Bone marrow (tissue), 2 donors: ENCODE data around the gene SRP9.
A peak's percentile ranks its signal among the peaks of the same experiment; 100 is the strongest.
"Not testable (repeated sequence)": the region's sequence is repeated elsewhere in the genome, so short reads cannot be mapped to it uniquely, and the experiment has no call there.

Experiments
- DNase-seq, 2 donors: peaks; one replicate each; lab custom pipeline; 2025; lab: John Stamatoyannopoulos, UW

Gene SRP9

GRCh38 chr1:225776294-225776693 lies 1.3 kb upstream of the SRP9 start:
- no peak for DNase-seq

GRCh38 chr1:225777058-225777582 lies 506 bp upstream of the SRP9 start:
- no peak for DNase-seq

GRCh38 chr1:225778337-225778669 lies 677 bp downstream of the SRP9 start:
- DNase-seq, result no peak

DNA sequence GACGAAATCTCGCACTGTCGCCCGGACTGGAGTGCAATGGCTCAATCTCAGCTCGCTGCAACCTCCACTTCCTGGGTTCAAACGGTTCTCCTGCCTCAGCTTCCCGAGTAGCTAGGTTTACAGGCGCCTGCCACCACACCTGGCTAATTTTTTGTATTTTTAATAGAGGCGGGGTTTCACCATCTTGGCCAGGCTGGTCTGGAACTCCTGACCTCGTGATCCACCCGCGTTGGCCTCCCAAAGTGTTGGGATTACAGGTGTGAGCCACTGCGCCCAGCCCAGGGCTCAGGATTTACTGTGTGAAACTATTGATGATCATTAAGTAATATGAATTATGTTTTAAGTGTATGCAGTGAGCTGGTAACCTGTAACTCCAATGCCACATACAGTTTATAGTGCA lies 1.5 kb downstream of the SRP9 start:
- not testable (repeated sequence) for DNase-seq

DNA sequence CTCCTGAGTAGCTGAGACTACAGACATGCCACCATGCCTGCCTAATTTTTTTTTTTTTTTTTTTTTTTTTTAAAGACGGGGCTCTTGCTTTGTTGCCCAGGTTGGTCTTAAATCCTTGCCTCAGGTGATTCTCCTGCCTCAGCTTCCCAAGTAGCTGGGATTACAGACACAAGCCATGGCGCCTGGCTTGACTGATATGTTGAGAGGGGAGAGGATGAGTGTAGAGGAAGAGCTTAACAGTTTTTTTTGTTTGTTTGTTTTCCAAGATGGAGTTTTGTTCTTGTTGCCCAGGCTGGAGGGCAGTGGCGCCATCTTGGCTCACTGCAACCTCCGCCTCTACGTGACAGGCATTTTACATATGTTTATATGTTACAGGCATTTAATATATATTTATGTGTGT lies 2.5 kb downstream of the SRP9 start:
- no peak for DNase-seq

- no peak for DNase-seq
These were observed 3.0 kb downstream of the SRP9 start for GRCh38 chr1:225780630-225781029.

DNA sequence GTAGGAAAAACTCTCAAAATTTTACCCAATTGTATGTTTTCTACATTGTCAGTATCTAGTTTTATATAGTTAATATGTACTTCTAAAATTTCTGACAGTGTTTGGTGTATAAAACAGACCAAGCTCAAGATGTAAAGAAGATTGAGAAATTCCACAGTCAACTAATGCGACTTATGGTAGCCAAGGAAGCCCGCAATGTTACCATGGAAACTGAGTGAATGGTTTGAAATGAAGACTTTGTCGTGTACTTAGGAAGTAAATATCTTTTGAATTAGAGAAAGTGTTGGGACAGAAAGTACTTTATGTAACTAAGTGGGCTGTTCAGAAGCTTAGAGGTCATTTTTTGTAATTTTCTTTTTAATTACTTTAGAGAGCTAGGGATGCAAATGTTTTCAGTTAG lies 11.5 kb downstream of the SRP9 start:
- DNase-seq, result not testable (repeated sequence)

DNA sequence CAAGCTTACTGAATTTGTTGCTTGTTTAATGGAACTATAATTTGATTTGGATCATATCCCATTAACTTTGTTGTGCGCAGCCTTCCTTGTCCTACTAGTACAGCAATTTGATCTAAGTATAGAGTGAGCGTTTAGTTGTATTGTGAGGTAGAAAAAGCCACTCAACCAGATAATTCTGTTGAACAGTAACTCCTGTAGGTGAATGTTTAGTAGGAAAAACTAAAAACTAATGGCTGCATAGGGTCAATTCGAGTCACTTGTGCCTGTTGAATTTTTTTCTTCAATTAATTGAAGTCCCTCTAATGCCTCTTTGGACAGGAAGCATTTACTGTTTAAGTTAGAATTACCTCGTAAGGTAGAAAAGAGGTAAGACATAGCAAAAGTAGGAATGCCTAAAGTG lies 17.3 kb downstream of the SRP9 start:
- DNase-seq, result no peak

- not testable (repeated sequence) for DNase-seq
These were observed 18.5 kb downstream of the SRP9 start for GRCh38 chr1:225796097-225796496.

DNA sequence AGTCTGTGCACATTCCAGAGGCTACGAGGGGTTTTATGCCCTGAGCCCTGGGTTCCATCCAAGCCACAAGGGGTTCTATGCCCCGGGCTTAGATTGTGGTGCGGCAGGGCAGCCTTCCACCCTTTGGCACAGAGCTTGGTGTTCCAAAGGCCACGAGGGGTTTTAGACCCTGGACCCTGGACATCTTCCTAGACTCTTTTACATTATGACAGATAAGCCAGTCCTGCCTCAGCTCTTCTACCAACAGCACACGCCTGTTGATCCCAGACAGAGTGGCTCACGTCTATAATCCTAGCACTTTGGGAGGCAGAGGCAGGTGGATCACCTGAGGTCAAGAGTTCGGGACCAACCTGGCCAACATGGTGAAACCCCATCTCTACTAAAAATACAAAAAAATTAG lies 23.5 kb downstream of the SRP9 start:
- DNase-seq, result not testable (repeated sequence)

DNA sequence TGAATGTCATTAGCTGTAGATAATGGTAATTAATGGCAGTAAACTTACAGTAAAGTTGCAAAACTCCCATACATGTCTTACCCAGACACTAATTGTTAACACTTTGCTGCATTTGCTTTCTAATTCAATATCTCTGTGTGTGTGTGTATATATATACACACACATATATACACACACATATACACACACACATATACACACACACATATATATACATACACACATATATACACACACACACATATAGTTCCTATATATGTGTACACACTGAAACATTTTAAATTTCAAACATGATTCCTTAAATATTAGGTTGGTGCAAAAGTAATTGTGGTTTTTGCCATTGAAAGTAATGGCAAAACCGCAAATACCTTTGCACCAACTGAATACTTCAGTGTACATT lies 28.6 kb downstream of the SRP9 start:
- DNase-seq, result no peak

GRCh38 chr1:225806736-225807135 lies 29.1 kb downstream of the SRP9 start:
- not testable (repeated sequence) for DNase-seq

GRCh38 chr1:225808136-225808535 lies 30.5 kb downstream of the SRP9 start:
- no peak for DNase-seq

DNA sequence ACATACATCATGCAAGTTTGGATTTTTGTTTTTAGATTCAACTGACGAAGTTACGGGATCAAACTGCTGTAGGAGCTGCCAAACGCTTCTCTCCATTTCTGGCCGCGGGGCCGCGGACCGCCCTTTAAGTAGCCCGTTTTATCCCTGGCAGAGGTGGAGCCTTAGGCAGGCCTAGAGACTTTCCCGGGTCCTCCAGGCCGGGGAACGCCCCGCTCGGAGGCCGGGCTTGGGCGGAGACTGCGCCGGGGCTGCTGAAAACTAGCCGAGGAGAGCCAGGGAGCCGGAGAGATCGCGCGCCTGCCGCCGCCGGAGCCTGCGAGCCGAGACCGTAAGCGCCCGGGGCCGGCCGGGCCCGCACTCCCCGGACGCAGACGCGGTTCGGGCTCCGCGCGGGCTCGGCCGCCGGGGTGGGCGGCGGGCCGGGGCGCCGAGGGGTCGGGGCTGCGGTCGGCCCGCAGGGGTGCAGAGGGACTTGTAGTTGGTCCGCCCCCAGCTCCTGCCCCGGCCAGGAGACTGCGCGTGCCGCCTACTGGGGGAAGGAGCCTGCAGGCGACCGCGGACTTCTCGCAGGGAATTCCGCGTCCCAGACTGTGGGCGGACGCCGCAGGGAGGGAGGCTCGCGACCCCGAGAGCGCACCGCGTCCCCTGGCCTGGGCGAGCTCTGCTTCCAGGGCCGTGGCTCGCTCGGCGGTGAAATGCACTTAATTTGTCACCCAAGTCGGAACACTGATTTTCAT lies 32.4 kb downstream of the SRP9 start, which contains the start of gene EPHX1:
TSS of gene EPHX1 (plus strand) at position 283 of the 737 bp plus-strand sequence. CDS start 18,606 bp downstream, outside the sequence.
- peak; percentile 54 to 56 for DNase-seq

DNA sequence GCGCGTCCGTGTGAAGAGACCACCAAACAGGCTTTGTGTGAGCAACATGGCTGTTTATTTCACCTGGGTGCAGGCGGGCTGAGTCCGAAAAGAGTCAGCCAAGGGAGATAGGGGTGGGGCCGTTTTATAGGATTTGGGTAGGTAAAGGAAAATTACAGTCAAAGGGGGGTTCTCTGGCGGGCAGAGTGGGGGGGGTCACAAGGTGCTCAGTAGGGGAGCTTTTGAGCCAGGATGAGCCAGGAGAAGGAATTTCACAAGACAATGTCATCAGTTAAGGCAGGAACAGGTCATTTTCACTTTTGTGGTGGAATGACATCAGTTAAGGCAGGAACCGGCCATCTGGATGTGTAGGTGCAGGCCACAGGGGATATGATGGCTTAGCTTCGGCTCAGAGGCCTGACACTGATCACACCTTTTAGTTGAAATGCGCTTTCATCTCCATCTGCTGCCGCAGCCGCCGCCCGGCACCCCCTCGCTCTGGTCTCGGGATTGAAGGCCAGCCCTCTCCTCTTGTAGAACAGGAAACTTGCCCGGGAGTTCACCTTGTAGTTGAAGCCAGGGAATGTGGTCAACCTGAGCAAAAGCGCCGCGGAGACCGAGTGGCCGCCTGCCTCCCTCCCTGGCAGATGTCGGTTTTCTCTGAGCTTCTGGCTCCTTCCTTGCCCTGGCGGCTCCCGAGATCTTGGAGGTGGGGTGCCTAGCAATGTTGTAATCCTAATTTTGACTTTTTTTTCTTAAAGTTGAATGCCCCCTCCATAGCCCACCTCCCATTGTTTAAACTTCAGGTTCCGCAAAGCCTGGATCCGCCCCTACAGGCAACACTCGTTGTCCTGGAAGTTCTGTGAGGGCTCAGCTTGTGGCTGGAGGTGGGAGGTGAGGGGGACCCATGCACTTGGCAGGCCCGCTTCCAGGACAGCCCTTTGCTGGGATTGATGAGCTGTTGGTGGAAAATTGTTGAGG lies 33.2 kb downstream of the SRP9 start:
- DNase-seq, result not testable (repeated sequence)

DNA sequence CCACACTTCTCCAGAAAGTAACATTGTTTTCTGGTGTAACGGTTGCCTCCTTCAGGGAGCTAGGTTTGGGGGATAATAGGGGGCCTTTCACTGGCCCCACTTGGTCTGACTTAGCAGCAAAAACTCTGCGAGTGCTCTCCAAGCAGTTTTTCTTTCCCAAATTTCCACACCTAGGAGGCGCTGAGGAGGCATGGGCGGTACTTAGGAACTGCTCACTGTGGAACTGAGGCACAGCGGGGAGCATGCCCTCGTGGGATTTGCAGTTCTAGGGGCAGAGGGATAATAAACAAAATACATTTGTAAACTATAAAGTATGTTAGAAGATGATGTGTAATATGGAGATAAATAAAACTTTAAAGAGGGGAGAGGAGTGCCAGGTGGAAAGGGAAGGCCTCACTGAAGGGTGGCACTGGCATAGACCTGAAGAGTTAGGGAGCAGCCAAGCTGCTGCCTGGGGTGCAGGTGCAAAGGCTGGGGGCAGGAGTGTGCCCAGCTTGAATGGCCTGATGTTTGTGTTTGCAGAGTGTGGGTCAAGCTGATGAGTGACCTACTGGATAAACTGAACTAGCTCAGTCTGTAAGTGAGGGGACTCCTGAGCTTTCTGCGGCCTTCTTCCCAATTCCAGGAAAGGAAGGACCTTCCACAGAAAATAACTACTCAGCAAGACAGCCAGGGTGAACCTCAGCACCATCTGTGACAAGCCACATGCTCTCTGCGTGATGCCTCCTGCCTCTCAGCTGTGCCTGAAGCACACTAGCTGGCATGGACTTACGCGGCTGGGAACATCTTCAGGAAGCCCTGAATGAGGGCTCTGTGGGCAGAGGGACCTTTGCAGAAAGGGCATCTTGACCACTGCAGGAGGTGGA lies 34.2 kb downstream of the SRP9 start:
- DNase-seq, result no peak

DNA sequence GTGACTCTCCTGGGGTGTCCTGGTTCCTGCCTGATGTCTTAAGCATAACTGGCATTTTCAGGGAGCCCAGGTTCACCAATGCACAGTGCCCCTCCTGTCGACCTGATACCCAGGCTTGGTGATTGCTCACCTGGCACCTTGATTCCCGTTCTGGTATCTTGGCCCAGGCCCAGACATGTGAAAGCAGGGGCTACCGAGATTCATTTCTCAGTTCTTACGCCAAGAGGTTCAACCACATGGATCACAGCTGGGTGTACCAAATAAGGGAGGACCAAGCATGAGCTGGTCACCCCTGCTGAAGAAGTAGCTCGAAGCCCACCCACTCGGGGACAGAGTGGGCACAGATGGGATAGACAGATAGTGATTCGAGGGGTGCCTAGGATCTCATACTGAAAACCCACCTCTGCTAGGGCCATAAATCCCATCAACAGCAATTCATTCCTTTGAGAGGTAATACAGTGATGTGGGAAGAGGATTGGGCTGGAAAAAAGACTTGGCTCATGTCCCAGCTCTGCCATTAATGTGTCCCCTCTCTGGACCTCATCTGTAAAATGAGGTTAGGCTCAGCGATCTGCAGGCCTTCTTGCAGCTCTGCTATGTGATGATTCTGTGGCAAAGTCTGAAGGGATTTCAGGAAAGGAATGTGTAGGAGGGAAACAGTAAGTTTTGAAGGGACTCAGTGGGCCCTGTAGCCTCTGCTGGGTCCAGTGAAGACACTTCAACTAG lies 35.0 kb downstream of the SRP9 start:
- no peak for DNase-seq

GRCh38 chr1:225813214-225813964 lies 35.8 kb downstream of the SRP9 start:
- no peak for DNase-seq

DNA sequence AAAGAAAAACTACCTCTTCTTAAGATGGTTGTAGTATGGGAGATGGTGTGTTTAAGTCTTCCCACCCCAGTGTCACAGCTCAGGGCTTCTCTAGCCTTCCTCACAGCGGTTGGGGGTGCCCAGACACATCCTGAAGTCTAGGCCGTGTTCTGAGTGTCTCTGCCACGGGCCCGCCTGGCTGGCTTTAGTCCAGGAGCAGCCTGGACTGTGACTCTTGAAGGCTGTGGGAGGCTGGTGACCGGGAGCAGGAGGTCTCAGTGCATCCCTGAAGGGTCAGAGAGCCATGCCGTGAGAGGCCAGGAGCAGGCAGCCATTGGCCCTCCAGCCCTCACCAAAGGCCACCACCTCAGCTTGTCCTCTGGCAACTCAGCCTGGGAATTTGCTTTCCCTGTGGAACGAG lies 36.8 kb downstream of the SRP9 start:
- DNase-seq, result no peak

GRCh38 chr1:225815090-225815489 lies 37.5 kb downstream of the SRP9 start:
- not testable (repeated sequence) for DNase-seq
